NB4 (cell line): ENCODE data around the gene NUDT16.

Source experiments
- DNase-seq: peaks from one replicate; pipeline ENCODE4 v3.0.0; 2010; ENCODE audit warnings: low read depth
- H3K4me3 ChIP-seq: one replicate; pipeline ENCODE4 v1.5.1; 2011; ENCODE audit warnings: mild to moderate bottlenecking, low read depth, low read length, moderate library complexity
- MYC ChIP-seq: IDR thresholded peaks from 2 replicates; pipeline ENCODE4 v1.6.1; 2011; ENCODE audit warnings: low read depth, low read length
- POLR2A ChIP-seq: IDR thresholded peaks from 2 replicates; pipeline ENCODE4 v1.6.1; 2011; ENCODE audit warnings: mild to moderate bottlenecking; ENCODE audit not compliant: insufficient read length; ENCODE audit errors: extremely low read depth
- TF ChIP-seq, protein P1 (sequence below): IDR thresholded peaks from one replicate; pipeline ENCODE4 v1.5.1; 2012; ENCODE audit warnings: low read depth, low read length
- TF ChIP-seq, protein P2 (sequence below): IDR thresholded peaks from 2 replicates; pipeline ENCODE4 v1.6.1; 2011; ENCODE audit warnings: low read depth, low read length

Gene NUDT16

DNA sequence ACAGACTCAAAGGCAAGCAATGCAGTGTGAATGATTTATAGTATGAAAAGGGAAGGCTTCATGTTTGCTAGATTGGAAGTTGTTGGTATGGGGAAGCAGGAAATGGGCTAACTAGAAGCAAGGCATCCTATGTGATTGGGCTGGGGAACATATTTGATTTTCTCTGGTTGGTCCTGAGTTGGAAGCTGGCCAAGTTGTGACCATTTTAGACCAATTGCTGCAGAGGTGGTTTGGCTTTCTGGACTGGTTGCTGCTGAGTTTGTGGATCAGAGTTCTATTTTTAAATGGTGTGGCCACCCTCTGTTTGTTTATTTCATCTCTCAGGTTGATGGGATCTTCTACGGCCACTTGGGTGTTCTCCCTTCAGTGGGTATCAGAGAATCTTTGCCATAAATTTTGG lies 39.7 kb downstream of the NUDT16 start:
- no peak for DNase-seq
- no peak overlapping the region for H3K4me3 ChIP-seq
- TF ChIP-seq POLR2A (no peak), MYC (no peak)
- TF ChIP-seq, protein P1, sequence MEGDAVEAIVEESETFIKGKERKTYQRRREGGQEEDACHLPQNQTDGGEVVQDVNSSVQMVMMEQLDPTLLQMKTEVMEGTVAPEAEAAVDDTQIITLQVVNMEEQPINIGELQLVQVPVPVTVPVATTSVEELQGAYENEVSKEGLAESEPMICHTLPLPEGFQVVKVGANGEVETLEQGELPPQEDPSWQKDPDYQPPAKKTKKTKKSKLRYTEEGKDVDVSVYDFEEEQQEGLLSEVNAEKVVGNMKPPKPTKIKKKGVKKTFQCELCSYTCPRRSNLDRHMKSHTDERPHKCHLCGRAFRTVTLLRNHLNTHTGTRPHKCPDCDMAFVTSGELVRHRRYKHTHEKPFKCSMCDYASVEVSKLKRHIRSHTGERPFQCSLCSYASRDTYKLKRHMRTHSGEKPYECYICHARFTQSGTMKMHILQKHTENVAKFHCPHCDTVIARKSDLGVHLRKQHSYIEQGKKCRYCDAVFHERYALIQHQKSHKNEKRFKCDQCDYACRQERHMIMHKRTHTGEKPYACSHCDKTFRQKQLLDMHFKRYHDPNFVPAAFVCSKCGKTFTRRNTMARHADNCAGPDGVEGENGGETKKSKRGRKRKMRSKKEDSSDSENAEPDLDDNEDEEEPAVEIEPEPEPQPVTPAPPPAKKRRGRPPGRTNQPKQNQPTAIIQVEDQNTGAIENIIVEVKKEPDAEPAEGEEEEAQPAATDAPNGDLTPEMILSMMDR = no peak
- TF ChIP-seq, protein P2, sequence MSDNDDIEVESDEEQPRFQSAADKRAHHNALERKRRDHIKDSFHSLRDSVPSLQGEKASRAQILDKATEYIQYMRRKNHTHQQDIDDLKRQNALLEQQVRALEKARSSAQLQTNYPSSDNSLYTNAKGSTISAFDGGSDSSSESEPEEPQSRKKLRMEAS = no peak

DNA sequence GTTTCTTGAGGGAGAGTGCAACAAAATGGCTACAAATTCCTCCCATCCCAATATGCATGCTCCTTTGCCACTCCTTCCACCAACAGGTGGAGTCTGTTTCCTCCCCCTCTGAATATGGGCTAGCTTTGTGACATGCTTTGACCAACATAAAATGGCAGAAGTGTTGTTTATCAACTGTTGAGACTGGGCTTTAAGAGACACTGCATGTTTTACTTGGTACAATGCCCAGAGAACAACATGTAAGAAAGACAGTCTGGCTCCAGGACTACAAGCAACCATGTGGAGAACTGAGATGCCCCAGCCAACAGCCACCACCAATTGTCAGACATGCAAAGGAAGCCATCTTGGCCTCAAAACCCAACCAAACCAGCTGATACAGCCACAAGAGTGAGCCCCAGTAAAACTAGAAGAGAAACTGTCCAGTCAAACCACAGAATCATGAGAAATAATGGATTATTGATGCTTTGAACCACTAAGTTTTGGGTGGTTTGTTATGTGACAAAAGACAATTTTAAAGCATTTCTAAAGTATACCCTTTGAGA lies 40.5 kb downstream of the NUDT16 start:
- TF ChIP-seq POLR2A = no peak
- TF ChIP-seq, protein P1 = no peak
- TF ChIP-seq, protein P2 = no peak
- no peak for TF ChIP-seq MYC
- H3K4me3 ChIP-seq = no peak overlapping the region
- no peak for DNase-seq

DNA sequence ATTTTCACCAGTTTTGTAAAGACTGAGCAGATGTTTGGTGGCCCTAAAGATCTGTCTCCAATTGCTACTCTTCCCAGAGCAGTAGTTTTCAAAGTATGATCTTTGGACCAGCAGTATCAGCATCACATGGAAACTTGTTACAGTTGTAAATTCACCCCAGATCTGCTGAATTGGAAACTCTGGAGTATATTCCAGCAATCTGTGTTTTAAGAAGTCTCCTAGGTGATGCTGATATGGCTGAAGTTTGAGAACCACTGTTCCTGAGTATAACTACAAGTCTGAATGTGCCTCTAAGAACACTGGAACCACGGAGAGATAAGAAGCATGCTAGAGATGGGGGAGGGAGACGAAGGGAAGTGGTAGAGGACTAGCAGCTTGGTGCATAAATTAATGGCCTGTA lies 45.7 kb downstream of the NUDT16 start:
- TF ChIP-seq, protein P1 = no peak
- TF ChIP-seq MYC (no peak), POLR2A (no peak)
- TF ChIP-seq, protein P2 = no peak
- DNase-seq = no peak
- H3K4me3 ChIP-seq = no peak overlapping the region

DNA sequence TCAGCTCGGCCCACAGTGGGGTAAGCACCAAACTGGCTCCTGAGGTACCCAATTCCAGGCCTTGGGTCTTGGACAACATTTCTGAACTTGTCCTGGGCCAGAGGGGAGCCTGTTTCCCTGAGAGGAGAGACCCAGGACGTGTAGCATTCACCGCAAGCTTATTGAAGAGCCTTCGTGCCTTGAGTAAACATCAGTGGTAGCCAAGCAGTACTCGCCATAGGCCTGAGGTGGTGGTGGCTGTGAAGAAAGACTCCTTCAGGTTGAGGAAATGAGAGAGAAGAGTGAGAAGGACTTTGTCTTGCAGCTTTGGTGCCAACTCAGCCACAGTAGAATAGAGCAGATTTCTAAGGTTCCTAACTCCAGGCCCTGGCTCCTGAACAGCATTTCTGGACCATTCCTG lies 50.2 kb downstream of the NUDT16 start:
- no peak for DNase-seq
- H3K4me3 ChIP-seq = no peak overlapping the region
- TF ChIP-seq, protein P1 = no peak
- TF ChIP-seq, protein P2 = no peak
- TF ChIP-seq POLR2A (no peak), MYC (no peak)

DNA sequence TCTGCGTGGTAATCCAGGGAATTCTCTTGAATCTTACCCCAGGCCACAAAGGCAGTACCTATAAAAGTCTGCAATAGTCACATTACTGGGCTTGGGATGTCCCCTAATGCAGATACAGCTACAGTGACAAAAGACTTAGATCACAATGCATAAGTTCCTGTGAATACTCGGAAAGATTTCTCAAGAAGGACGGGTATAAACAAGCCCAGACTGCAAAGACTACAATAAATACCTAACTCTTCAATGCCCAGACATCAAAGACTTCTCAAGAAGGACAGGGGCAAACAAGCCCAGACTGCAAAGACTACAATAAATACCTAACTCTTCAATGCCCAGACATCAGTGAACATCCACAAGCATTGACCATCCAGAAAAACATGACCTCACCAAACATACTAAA lies 50.9 kb downstream of the NUDT16 start:
- TF ChIP-seq, protein P2 = no peak
- TF ChIP-seq, protein P1 = no peak
- TF ChIP-seq POLR2A = no peak
- TF ChIP-seq MYC = no peak
- DNase-seq = no peak
- H3K4me3 ChIP-seq = no peak overlapping the region

DNA sequence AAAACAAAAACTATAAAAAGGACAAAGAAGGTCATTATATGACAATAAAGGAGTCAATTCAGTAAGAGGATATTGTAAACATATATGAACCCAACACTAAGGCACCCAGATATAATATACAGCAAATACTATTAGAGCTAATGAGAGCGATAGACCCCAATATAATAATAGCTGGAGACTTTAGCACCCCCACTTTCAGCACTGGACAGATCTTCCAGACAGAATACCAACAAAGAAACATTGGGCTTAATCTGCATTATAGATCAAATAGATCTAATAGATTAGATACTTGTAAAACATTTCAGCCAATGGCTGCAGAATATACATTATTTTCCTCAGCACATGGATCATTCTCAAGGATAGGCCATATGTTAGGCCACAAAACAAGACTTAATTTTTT lies 53.4 kb downstream of the NUDT16 start:
- TF ChIP-seq POLR2A (no peak), MYC (no peak)
- TF ChIP-seq, protein P2 = no peak
- TF ChIP-seq, protein P1 = no peak
- no peak overlapping the region for H3K4me3 ChIP-seq
- DNase-seq = no peak
